GM18499 (cell line): ENCODE data around the gene OTOP3.
"Not testable (repeated sequence)": the region's sequence is repeated elsewhere in the genome, so short reads cannot be mapped to it uniquely, and the experiment has no call there.

ENCODE experiments used
- ATAC-seq: cut with Tn5 transposase; IDR thresholded peaks from one replicate; pipeline ENCODE4 v1.9.1; 2021; ENCODE audit warnings: moderate number of reproducible peaks; ENCODE audit not compliant: insufficient read depth, unreplicated experiment

Gene OTOP3

DNA sequence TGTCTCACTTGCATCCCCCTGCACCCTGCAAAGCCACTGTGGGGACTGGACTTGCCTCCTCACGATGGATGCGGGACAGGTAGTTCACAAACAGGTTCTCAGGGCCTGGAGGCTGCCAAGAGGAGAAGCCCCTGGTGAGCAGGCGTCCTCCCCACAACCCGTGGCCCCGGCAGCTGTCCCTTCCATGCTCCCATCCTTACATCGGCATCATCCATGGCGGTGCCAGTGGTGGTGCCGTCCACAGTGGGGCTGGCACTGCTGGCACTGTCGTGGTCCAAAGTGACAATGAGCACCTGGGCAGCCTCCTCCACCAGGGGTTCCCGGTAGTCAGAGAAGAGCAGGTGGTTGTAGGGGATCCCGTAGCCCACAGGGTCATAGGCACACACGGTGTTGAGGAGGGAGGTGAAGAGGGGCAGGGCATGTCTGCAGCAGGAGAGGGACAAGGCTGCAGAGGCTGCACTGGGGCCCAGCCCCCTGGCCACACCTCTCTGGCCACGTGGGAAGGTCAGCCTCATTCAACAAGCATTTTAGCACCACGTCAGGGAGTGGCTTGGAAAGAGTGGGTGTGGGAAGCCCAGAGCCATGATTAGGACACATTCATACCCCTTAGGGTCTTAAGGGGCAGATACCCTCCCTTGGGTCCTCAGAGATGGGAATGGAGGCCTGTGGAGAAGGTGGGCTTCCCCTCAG is 24.3 kb downstream of the OTOP3 start:
- ATAC-seq: no peak

DNA sequence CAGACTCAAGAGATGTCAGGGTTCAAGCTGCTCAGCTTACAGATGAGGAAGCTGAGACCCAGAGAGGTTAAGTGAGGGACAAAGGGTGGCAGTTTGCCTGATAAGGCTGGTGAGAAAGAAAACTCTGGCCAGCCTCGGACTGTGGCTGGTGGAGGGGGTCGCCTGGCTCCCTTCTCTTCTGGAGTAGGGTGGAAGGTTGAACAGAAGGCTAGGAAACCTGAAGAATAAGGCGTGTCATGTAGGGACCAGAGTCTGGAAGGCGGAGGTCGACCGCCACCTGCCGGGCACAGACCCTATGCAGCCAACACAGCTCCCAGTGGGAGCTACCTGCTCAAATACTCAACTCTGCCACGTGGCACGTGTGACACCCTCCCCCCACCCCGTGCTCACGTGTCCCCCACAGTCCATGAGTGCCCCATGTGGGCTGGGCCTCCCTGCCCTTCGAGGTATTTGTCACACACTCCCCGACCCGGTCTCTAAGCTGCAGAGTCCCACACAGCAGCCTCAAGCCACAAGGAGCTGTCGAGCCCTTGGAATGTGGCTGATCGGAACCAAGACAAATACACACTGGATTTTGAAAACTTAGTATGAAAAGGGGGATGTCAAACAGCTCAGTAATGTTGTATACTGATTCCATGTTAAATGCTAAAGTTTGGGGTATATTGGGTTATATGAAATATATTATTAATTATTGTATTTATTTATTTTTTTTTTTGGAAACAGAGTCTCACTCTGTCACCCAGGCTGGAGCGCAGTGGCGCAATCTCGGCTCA is 25.1 kb downstream of the OTOP3 start:
- ATAC-seq: no peak

DNA sequence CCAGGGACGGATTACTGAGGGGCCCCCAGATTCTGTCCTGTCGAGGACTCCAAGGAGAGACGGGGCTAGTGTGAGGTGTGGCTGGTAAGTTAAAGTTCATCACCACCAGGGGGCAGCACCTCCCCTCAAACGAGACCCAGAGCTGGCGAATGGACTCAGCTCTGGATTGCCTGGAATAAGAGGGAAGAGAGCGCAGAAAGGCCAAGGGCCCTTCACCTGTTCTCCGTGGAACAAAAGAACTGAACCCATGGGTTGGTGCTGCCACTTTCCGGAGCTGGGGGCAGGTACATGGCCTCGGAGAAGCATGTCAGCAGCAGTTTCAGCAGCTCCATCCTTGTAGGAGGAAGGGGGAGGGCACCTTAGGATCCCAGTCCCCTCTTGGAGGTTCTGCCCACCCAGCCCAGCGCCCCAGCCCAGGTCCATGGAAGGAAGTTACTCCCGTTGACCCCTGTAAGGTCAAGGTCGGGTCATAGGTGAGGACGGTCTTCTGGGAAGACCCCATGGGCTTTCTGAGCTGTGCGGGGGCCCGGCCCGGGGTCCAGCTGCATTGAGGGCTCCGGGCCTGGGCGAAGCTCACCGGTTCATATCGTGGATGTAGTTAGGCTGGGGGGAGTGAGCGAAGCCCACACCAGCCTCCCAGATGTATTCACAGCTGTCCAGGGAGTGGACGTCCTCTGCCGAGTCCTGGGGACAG is 26.1 kb downstream of the OTOP3 start:
- no peak for ATAC-seq

DNA sequence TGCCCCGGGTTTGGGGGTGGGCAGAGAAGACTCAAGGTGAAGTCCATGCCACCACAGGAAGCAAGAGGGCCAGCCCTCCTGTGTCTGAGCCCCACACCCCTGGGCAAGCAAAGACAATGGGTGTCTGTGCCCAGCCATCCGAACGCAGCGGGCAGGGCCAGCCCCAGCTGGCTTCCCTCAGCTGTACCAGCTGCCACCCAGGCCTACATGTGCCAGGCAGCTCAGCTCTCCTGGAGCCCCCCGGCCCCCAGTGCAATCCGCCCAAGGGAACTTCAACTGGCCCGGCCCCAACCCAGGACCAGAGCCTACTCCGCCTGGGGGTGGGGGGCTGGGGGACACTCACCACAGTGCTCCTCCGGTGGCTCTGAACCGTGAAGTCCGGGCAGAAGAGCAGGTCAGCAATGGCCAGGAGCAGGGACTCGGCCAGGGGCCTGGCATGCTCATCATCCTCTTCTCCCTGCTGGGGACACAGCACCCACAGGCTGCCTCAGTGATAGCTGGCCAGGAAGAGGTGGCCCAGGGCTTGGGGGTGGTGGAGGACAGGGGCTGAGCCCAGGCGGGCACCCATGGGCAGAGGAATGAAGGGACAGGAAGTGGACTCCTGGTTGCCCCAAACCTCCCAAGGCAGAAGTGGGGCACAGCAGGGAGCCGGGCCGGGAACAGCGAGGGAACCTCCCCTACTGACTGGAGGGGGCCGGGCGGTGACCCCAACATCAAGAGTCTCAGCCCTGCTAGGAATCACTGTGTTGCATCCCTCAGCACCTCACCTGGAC is 27.1 kb downstream of the OTOP3 start:
- ATAC-seq: no peak

DNA sequence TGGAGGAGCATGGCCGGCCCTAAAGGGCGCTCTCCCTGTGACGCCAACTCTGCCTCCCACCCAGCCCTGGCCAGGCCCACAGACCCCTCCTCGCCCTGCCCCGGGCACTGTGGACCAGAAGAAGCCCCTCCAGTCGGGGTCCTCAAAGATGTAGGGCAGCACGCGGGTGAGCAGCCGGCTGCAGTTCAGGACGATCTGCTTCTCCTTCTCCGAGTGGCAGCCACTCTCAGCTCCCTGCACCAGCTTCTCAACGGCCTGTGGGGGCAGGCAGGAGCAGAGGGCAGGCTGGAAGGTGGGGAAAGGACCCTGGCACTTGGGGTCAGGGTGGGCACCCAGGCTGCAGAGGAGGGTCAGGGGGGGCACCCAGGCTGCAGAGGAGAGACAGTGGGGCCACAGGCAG is 28.0 kb downstream of the OTOP3 start:
- ATAC-seq: no peak

DNA sequence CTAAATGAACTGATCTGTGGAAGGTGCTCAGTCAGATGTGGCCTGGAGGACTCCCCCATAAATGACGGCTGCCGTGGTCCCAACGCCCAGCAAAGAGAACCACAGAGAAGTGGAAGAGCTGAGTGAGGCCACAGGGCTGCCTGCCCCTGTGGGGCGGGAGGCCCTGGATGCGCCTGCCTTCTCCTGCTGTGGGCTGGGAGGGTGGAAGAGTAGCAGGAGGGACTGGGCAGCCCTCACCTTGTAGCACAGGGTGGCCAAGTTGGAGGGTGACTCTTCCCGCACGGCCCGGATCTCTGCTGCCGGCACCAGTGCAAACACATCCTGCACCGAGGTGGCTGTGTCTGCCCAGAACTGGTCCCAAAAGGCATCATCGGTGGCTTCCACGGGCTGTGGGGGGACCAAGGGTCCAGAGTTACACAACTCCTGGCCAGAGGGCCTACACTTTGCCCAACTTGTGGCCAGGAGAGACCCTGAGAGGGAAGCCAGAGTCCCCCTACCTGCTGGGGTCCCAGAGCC is 28.6 kb downstream of the OTOP3 start:
- ATAC-seq: no peak

DNA sequence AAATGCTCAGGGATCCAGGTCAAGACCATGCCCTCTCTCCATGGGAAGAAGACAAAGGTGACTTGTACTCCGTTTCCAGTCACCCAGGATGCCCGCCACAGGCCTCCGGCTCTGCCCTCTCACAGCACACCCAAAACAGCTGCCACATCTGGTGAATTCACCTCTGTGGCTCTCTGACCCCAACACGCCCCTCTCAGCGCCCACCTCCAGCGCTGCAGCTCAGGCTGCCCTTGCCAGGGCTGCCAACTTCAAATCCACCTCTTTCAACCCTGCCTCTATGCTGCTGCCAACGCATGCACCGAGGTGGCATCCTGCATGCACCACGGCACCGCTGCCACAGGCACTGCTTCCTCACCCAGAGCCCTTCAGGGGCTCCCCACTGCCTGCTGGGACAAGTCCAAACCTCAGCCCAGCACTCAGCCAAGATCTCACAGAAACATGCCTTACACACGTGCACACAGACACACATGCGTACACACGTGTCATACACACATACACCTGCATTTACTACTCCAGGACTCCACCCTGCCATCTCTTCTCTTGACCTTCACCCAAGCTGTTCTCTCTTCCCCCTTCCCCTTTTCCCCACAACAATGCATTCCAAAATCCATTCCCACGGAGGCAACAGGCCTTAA is 29.4 kb downstream of the OTOP3 start:
- ATAC-seq: no peak

DNA sequence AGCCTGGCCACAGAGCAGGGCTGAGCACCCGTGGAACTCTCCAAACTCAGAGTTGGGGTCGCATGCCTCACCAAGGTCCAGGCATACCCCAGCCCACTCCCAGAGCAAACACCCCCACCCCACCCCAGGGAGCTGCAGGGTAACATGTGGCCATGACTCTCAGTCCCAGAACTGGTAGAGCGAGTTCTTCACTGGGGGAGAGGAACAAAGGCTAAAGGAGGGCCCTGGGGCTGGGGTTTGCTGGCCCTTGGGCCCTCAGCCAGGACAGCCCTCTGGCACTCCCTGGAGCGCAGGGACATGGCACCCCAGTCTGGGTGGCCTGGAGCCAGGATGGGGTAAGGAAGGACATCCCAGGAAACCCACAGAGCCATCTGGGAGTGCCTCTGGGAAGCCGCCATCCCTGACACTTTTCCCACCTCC is 32.7 kb downstream of the OTOP3 start:
- no peak for ATAC-seq

DNA sequence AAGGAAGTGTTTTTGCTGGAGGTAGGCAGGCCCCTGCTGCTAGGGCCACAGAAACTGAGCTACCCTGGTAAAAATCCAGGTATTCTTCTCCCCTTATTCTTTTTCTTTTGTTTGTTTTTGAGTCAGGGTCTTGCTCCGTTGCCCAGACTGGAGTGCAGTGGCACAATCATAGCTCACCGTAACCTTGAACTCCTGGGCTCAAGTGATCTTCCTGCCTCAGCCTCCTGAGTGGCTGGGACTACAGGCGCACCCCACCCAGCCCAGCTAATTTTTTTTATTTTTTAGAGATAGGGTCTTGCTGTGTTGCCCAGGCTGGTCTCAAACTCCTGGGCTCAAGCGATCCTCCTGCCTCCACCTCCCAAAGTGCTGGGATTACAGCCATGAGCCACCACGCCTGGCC is 33.8 kb downstream of the OTOP3 start:
- ATAC-seq: not testable (repeated sequence)

DNA sequence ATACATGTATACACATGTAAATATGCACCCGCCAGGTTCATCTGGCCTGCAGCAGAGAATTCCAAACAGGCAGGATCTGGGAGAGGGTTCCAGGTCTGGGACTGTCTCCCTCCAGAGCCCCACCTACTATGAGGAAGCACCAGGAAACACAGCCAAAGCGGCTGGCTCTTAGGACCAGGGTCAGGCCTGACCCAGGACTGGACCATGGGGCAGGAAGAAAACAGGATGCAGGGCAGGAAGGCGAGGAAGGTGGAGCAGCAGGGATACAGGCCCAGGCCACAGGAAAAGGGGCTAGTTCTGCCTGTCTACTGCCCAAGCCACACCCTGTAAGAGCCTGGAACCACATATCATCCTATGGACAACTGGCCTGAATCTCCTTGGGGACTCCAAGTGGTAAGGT is 34.7 kb downstream of the OTOP3 start:
- ATAC-seq: no peak

DNA sequence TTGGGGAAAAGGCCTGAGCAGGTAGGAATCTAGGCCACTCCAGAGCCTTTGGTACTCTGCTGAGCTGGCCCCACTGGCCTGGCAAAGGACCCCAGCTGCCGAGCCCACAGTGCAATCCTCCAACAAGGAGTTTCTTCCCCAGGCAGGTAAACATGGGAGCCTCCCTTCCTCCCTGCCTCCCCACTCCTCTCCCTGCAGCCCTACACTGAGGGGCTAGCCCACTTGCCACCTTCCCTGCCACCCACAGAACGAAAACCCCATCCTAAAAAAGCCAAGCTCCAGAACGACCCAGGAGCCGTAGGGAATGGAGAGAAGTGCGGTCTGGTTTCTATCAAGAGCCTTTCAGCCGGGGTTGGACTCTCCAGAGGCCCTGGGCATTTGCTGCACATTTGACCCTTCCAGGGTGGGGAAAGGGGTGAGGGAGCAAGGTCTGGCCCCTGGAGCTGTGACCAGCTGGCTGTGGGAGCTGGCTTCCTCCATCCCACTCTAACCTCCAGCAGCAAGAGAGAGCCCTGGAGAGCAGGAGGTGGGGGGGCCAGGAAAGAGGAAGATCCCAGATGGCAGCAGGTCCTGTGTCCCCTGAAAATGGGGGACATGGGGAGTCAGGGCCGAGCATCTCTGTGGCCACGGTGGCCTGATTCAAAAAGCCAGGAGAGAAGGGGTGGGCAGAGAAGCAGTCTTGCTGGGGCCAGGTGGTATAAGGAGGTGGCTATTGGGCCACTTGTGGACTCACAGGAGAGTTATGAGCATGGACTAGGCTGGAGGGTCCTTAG is 35.6 kb downstream of the OTOP3 start:
- ATAC-seq: no peak

DNA sequence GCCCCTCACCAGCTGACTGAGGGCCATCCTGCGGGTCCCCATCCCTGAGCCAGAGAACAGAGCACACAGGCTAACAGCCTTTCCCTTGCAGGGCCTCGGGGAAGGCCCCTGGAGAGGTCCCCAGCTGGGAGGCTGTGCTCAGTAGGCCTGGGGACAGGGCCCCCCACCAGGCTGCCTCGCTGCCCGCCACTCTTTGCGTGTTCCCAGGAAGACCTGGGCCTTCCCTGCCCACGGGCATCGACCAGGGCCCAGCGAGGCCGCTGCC is 36.1 kb downstream of the OTOP3 start:
- ATAC-seq: no peak

DNA sequence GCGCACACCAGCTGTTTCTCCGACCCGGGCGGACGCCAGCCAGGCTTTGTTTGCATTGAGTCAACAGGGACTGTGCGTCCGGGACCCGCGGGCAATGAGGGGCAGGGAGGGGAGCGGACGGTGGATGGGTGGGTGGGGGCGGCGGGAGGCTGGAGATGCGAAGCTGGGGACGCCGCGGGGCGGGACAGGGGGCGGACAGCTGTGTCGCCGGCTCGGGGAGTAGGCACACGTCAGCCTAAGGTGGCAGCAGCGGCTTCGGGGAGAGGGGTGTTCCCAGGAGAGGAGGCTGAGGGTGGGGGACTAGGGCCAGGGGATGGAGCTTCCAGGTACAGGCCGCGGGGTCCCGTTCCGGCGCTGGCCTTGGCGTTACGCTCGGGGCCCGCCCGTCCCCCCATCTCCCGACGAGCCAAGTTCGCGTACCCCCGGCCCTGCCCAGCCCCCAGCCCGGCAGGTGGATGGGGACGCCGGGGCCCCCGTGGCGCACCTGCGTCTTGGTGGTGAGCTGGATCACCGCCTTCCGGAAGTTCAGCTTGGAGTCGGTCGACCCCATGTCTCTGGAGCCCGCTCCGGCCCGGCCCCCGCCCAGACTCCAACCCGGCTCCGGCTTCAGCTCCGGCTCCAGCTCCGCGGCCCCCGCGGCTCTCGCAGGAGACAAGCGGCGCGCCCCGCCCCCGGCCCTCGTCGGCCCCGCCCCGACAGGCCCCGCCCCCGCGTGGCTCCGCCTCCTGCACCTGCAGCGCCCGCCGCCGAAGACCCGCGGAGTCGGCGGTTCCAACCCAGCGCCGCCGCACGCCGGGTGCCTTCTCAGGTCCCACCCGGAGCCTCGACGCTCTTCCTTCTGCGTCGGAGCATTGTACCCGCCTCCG is 36.6 kb downstream of the OTOP3 start, which contains the start of gene HID1:
Gene HID1 (minus strand): TSS at position 653 of the 866 bp plus-strand sequence. CDS start 103 bp downstream, at position 550.
- ATAC-seq: no peak

DNA sequence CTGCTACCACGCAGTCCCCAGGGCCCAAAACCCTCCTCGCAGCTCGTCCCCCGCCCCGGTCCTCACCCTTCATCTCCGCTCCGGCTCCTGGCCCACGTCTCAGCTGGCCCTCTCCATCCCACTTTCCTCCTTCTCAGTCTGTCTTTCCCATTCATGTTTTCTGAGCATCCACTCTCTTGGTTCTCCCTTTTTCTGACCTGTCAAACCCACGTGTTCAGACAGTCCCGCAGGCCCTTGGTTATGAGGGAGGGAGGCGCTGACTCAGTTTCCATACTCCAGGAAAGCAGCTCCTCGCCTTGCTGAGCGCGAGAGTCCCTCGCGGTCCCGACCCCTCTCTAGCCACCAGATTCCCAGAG is 37.3 kb downstream of the OTOP3 start:
- ATAC-seq: no peak

DNA sequence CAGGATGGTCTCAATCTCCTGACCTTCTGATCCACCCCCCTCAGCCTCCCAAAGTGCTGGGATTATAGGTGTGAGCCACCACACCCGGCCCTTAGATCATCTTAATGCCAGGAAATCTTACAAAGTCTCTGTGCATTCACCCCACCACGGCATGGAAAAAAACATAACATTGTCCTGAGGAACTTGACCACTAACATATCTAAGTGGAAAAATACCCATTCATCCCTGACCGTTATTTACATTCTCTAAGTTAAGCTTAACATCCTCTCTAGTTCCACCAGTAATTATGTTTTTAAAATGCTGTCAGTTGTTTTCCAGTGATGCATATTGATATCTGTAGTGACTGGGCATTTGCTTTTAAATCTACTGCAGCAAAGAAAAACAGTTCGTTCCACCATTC is 40.2 kb downstream of the OTOP3 start:
- ATAC-seq: no peak

DNA sequence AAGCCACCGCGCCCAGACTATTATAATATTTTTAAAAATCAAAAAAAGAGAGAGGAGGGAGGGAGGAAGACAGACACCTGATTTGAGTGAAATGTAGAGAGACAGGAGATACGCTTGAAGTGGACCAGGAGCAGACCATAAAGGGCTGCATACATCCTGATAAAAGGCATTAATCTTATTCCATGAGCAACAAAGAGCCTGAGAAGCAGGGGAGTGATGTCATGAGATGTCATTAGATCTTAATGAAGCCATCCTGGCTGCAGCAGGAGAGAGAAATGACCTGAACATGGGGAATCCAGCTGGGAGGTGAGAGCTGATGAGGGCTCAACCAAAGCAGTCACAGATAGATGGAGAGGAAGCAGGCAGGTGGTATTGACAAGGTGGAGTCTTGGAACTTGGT is 42.1 kb downstream of the OTOP3 start:
- no peak for ATAC-seq

DNA sequence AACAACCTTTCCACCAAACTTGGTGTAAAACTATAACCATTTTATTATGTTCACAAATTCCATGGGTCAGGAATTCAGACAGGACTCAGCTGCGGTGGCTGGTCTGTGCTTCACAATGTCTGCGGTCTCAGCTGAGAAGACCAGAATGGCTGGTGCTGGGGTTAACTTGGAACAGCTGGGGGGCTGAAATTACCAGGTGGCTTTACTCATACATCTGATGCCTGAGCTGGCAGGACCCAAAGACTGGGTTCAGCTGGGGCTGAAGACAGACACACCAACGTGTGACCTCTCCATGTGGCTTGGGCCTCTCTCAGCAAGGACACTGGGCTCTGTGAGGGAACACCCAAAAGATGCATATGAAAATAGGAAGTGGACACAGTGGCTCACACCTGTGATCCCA is 42.5 kb downstream of the OTOP3 start:
- no peak for ATAC-seq

DNA sequence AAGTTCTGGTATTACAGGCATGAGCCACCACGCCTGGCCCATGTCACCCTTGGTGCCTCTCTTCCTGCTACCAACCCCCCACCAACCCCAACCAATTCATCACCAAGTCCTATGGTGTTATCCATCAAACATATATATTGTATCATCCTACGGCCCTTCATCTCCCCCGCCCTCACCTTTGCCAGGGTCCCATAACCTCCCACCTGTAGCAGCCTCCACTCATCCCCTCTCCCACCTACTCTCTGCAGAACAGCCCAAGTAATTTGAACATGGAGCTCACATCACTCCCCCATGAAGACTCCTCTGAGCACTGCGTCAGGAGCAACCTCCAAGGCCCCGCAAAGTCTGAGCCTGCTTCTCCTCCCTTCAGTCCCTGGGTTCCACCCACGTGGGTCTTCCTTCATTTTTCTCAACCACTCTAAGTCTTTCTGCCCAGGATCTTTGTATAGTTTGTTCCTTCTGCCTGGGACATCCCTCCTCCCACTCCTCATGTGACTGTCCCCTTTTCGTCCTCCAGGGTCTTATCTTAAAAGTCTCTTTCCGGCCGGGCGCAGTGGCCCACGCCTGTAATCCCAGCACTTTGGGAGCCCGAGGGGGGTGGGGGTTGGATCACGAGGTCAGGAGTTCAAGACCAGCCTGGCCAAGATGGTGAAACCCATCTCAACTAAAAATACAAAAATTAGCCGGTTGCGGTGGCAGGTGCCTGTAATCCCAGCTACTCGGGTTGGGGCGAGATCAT is 43.9 kb downstream of the OTOP3 start:
- ATAC-seq: no peak
